HG03521 (cell line): ENCODE results near the gene ZBTB44.

Source experiments
- ATAC-seq: cut with Tn5 transposase; IDR thresholded peaks from one replicate; pipeline ENCODE4 v1.9.1; 2021; ENCODE audit warnings: mild to moderate bottlenecking, moderate library complexity; ENCODE audit not compliant: unreplicated experiment

Gene ZBTB44

GRCh38 chr11:130180491-130180890 is 134.2 kb downstream of the ZBTB44 start:
- ATAC-seq: no peak

GRCh38 chr11:130179396-130180306 is 135.1 kb downstream of the ZBTB44 start:
- ATAC-seq: no peak

GRCh38 chr11:130178441-130179339 is 136.0 kb downstream of the ZBTB44 start:
- no peak for ATAC-seq

- no peak for ATAC-seq
Measured at GRCh38 chr11:130177782-130178181, 136.9 kb downstream of the ZBTB44 start.
